Renal cortical epithelial cell (primary cell): ENCODE measurements around the gene RTL10. TPM values are rescaled to one million over a fixed set of nuclear protein-coding genes. Genes with fewer than 3 reads are reported as not detected.

Experiments used
- DNase-seq: peaks from one replicate; pipeline ENCODE4 v3.0.0-alpha.2; 2011; ENCODE audit warnings: low read depth
- total RNA-seq: library from RNA; depleted of rRNA; stranded (reverse); fragments of >200 nt; gene quantifications from 2 replicates; pipeline ENCODE4 v1.2.3, GENCODE V29; 2014

RTL10 gene
- total RNA-seq: 6.3 and 16.9 TPM in 2 replicates

GRCh38 chr22:19854778-19855503, at the start of gene RTL10, which contains the start of gene GNB1L:
RTL10 (minus strand) TSS chr22:19854874; CDS start chr22:19852261, 2,613 bp downstream.
GNB1L (minus strand) TSS chr22:19854874; CDS start chr22:19821355, 33,519 bp downstream.
- peak; percentile 88 for DNase-seq

- no peak for DNase-seq
Measured at GRCh38 chr22:19904174-19904856, 49.6 kb upstream of the RTL10 start.

GRCh38 chr22:19903513-19903912, 48.8 kb upstream of the RTL10 start:
- no peak for DNase-seq

- no peak for DNase-seq
Measured at GRCh38 chr22:19903031-19903430, 48.4 kb upstream of the RTL10 start.

- DNase-seq: no peak
Measured at GRCh38 chr22:19902245-19902715, 47.6 kb upstream of the RTL10 start.

- DNase-seq: no peak
Measured at GRCh38 chr22:19901577-19902244, 47.0 kb upstream of the RTL10 start.

GRCh38 chr22:19900707-19901436, 46.2 kb upstream of the RTL10 start:
- no peak for DNase-seq

- no peak for DNase-seq
Measured at GRCh38 chr22:19898831-19899567, 44.3 kb upstream of the RTL10 start.

GRCh38 chr22:19898145-19898544, 43.5 kb upstream of the RTL10 start:
- DNase-seq: no peak

GRCh38 chr22:19897726-19898125, 43.1 kb upstream of the RTL10 start:
- no peak for DNase-seq

- no peak for DNase-seq
Measured at GRCh38 chr22:19896665-19897355, 42.1 kb upstream of the RTL10 start.

- no peak for DNase-seq
Measured at GRCh38 chr22:19895160-19895849, 40.6 kb upstream of the RTL10 start.

- no peak for DNase-seq
Measured at GRCh38 chr22:19893363-19893762, 38.7 kb upstream of the RTL10 start.

GRCh38 chr22:19892925-19893324, 38.3 kb upstream of the RTL10 start:
- DNase-seq: peak; percentile 9

GRCh38 chr22:19892257-19892879, 37.7 kb upstream of the RTL10 start:
- DNase-seq: no peak

GRCh38 chr22:19891317-19892256, 36.9 kb upstream of the RTL10 start:
- DNase-seq: peak; percentile 67

- DNase-seq: no peak
Measured at GRCh38 chr22:19890502-19891316, 36.0 kb upstream of the RTL10 start.
